K562 (cell line): ENCODE data around the gene PLXNA2. TPM values are rescaled to one million over a fixed set of nuclear protein-coding genes. Genes with fewer than 3 reads are reported as not detected.
A peak's percentile ranks its signal among the peaks of the same experiment; 100 is the strongest.

ENCODE experiments used
- ATAC-seq: fragments of 200-7000 bp; cut with Tn5 transposase; 3 replicates; pipeline ENCODE4 v1.9.1; 2020; ENCODE audit warnings: moderate library complexity
- BruUV-seq: library from RNA; stranded (reverse); fragments of 400-500 nt; replicated peaks from 2 replicates; lab custom pipeline; 2021; lab: Mats Ljungman, UMichigan
- CTCF ChIA-PET: fragments of 300-600 bp; formaldehyde crosslinking; extraction: SDS; loops from one replicate; lab custom pipeline; 2021; ENCODE audit warnings: low intra/inter-chr PET ratio; lab: Yijun Ruan, JAX
- POLR2A ChIA-PET: fragments of 300-600, 350-650 bp; sonication (Branson Sonifier 250); formaldehyde crosslinking; extraction: SDS; loops from one replicate; lab custom pipeline; 2021; ENCODE audit warnings: antibody characterized with exemption, inconsistent platforms; lab: Yijun Ruan, JAX
- DNase-seq, 4 experiments: peaks; one replicate each; pipeline versions ENCODE4 v3.0.0 to v3.0.0-alpha.2; 2011 to 2018; ENCODE audit warnings: low spot score in 3 of 4, mixed read lengths in 3 of 4; ENCODE audit errors: extremely low read depth in 1 of 4
- FAIRE-seq: peaks from 2 replicates; lab custom pipeline; 2011; peaks lifted over from hg19 to GRCh38; lab: Jason Lieb, UNC
- H2AFZ ChIP-seq: 2 replicates; pipeline ENCODE4 v1.6.0; 2011; ENCODE audit warnings: low read depth, low read length, control low read depth, inconsistent platforms
- H3K27ac ChIP-seq: fragments of 200-600 bp; 3 replicates; pipeline ENCODE4 v1.8.0; 2011; ENCODE audit warnings: low read depth, mild to moderate bottlenecking, control low read depth, inconsistent platforms, low read length, moderate library complexity, mixed read lengths; ENCODE audit errors: extremely low read depth
- H3K27me3 ChIP-seq, 2 experiments: fragments of 300-600 bp in 1 of 2; 2 replicates in 1 of 2; 3 replicates in 1 of 2; pipeline versions ENCODE4 v1.6.0 to v1.8.0; 2011; ENCODE audit warnings: inconsistent platforms in 2 of 2, low read length in 2 of 2, mild to moderate bottlenecking in 1 of 2, mixed read lengths in 1 of 2, moderate library complexity in 1 of 2; ENCODE audit not compliant: control insufficient read depth in 2 of 2, insufficient read depth in 2 of 2
- H3K36me3 ChIP-seq: fragments of 300-600 bp; 3 replicates; pipeline ENCODE4 v1.8.0; 2011; ENCODE audit warnings: mild to moderate bottlenecking, low read length, inconsistent platforms; ENCODE audit not compliant: control insufficient read depth, insufficient read depth
- H3K4me1 ChIP-seq, 2 experiments: fragments of 200-600 bp in 1 of 2; replicated peaks in 1 of 2; 2 replicates in 1 of 2; 3 replicates in 1 of 2; pipeline versions ENCODE4 v1.5.1 to v1.8.0; 2011; ENCODE audit warnings: inconsistent platforms in 2 of 2, low read length in 2 of 2, mild to moderate bottlenecking in 1 of 2, mixed read lengths in 1 of 2, moderate library complexity in 1 of 2; ENCODE audit not compliant: control insufficient read depth in 2 of 2, insufficient read depth in 2 of 2
- H3K4me2 ChIP-seq: 2 replicates; pipeline ENCODE4 v1.6.1; 2011; ENCODE audit warnings: low read length, control low read depth, inconsistent platforms, mixed read lengths; ENCODE audit not compliant: insufficient read depth
- H3K4me3 ChIP-seq: fragments of 200-600 bp; sonication (generic), shearing (Covaris generic); 2 replicates; pipeline ENCODE4 v1.5.1; 2016; ENCODE audit warnings: control low read depth, inconsistent platforms
- H3K79me2 ChIP-seq: fragments of 200-600 bp; 3 replicates; pipeline ENCODE4 v1.8.0; 2011; ENCODE audit warnings: low read length, inconsistent platforms; ENCODE audit not compliant: control insufficient read depth, insufficient read depth
- H3K9ac ChIP-seq, 2 experiments: 2 replicates each; pipeline versions ENCODE4 v1.6.0 to v1.6.1; 2011; ENCODE audit warnings: low read depth in 2 of 2, low read length in 2 of 2, control low read depth in 1 of 2, inconsistent platforms in 1 of 2, mild to moderate bottlenecking in 1 of 2, mixed read lengths in 1 of 2; ENCODE audit not compliant: insufficient read depth in 1 of 2
- H3K9me1 ChIP-seq: one replicate; pipeline ENCODE4 v1.6.0; 2011; ENCODE audit warnings: inconsistent platforms, mild to moderate bottlenecking, low read length, moderate library complexity; ENCODE audit not compliant: control insufficient read depth, insufficient read depth
- H3K9me3 ChIP-seq: replicated peaks from 2 replicates; pipeline ENCODE4 v1.5.1; 2011; ENCODE audit warnings: low read depth, low read length, inconsistent platforms; ENCODE audit not compliant: control insufficient read depth, insufficient read depth
- H4K20me1 ChIP-seq: replicated peaks from 2 replicates; pipeline ENCODE4 v1.6.1; 2011; ENCODE audit warnings: low read length, inconsistent platforms, mixed read lengths; ENCODE audit not compliant: control insufficient read depth, insufficient read depth
- CTCF ChIP-seq, 3 experiments: IDR thresholded peaks in 2 of 3; conservative IDR thresholded peaks in 1 of 3; 2 replicates each; pipeline ENCODE4 v1.5.1; 2011 to 2012; ENCODE audit warnings: low read length in 3 of 3, mild to moderate bottlenecking in 3 of 3, control low read depth in 2 of 3, improper control_type of control experiment in 1 of 3, inconsistent platforms in 1 of 3, low read depth in 1 of 3, mixed read lengths in 1 of 3, moderate library complexity in 1 of 3; ENCODE audit not compliant: insufficient read depth in 2 of 3
- HLTF ChIP-seq: fragments of 450-650 bp; IDR thresholded peaks from 2 replicates; pipeline ENCODE4 v1.6.1; 2016
- RAD21 ChIP-seq, 2 experiments: fragments of 250-450 bp in 1 of 2; fragments of 450-650 bp in 1 of 2; sonication (Bioruptor Pico) in 1 of 2; formaldehyde crosslinking in 1 of 2; IDR thresholded peaks in 1 of 2; conservative IDR thresholded peaks in 1 of 2; 2 replicates each; pipeline versions ENCODE4 v1.4.0 to v1.8.0; 2020 to 2022; ENCODE audit warnings: mild to moderate bottlenecking in 2 of 2, moderate library complexity in 1 of 2
- SMC3 ChIP-seq: conservative IDR thresholded peaks from 2 replicates; pipeline ENCODE4 v1.6.1; 2011; ENCODE audit warnings: low read depth, low read length, improper control_type of control experiment; ENCODE audit not compliant: insufficient read depth
- STAG1 ChIP-seq: sonication (generic); formaldehyde crosslinking; IDR thresholded peaks from 2 replicates; pipeline ENCODE4 v1.5.0; 2020; ENCODE audit warnings: missing genetic modification reagents, borderline replicate concordance
- WGBS: fragments of 100-300 bp; shearing (Covaris generic); methylation state at CpG from one replicate; pipeline ENCODE4 v1.1.6; 2016; ENCODE audit warnings: low coverage, mixed read lengths; ENCODE audit not compliant: insufficient coverage; ENCODE audit errors: missing lambda C conversion rate; 5-methylcytosine and 5-hydroxymethylcytosine counted together
- in situ Hi-C: fragments of 300-500 bp; cut with MboI; formaldehyde crosslinking; loops from 4 replicates; pipeline ENCODE4 v1.15.0; 2018; ENCODE audit warnings: inconsistent platforms, mixed read lengths
- intact Hi-C: fragments of 100-400 bp; cut with micrococcal nuclease; formaldehyde crosslinking; loops from 2 replicates; pipeline ENCODE4 v1.14.2; 2022
- polyA plus RNA-seq, 8 experiments: library from polyadenylated mRNA; depleted of rRNA in 4 of 8; stranded (reverse) in 5 of 8; unstranded in 3 of 8; fragments of >200 nt; fragmentation: Nextera tagmentation in 2 of 8; fragmentation: Illumina TruSeq in 1 of 8; extraction: Ambion mirVana in 2 of 8; extraction: Trizol in 1 of 8; gene quantifications; 2 replicates each; pipeline versions ENCODE4 v1.2.1 to v1.2.3, GENCODE V29; 2011 to 2014; ENCODE audit warnings: inconsistent platforms in 1 of 8, missing spikeins in 1 of 8
- total RNA-seq, 7 experiments: library from RNA; depleted of rRNA in 6 of 7; stranded (reverse); fragments of >200 nt in 6 of 7; fragmentation: Illumina TruSeq in 2 of 7; extraction: Trizol in 2 of 7; gene quantifications; 2 replicates each; pipeline versions ENCODE4 v1.2.1 to v1.2.3, GENCODE V29; 2011 to 2021; ENCODE audit warnings: low replicate concordance in 1 of 7
- TF ChIP-seq, protein P1 (sequence below): fragments of 200-800 bp; sonication (Bioruptor generic); IDR thresholded peaks from 2 replicates; pipeline ENCODE4 v1.6.1; 2016; ENCODE audit warnings: missing genetic modification characterization, missing compliant biosample characterization

The PLXNA2 gene
- total and polyA plus RNA-seq, 9 of the 15 experiments (the other 6 are each of a cell fraction or from before 2014, with no cell fraction given) = 0.01 to 1.3 (median 0.32) TPM

DNA sequence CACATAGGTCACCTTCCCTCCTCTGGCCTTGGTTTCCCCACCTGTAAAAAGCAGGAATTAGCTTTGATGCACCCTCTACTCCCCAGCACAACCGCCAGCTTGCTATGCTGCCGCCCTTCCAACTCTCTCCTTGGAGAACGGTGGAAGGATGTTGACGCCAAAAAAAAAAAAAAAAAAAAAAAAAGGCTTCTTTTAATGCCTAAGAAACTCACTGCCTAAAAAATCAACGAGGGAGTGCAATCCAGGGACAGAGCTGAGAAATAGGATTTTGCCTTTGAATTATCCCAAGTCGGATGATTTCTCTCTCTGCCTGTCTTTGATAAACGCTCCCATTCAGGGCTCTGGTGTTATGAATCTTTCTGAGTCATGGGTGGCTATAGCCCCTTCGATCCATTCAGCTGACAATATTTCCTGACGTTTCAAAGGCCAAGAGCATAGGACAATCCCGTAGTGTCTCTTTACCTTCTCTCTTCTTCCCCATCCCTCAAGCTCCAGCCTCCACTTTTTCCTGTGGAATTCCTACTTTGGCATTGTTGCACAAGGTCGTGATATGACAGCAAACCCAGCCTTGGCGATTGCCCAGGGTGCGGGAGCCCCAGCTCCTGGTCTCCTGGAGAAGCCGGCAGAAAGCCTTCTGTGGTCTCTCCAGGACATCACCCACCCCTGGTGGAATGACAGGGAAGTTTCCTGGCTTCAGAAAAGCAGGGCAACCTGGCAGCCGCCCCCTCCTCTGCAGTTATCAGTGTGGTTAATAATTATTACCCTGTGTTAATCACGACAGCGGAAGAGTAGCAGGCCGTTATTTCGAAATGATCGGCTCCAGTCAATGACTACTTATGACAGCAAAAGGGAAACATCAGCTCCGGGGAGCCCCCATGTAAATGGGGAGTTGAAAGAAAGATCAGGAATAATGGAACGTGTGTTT is 8.0 kb upstream of the PLXNA2 start:
- ChIA-PET POLR2A (interaction anchor here (0.6 to 1.1 kb wide), 2 partner anchors 61 to 107 kb away, joined by 3 read pairs; no protein-coding TSS in a partner anchor), CTCF (interaction anchor here (0.6 kb wide), 3 partner anchors 117 to 1080 kb away, joined by 3 to 6 read pairs (median 3); no protein-coding TSS in a partner anchor)
- ATAC-seq (peak; percentile 79), FAIRE-seq (no peak), DNase-seq (peak; percentile 38 to 59 (median 55))
- Histone ChIP-seq H3K36me3 (no peaks in the 10 kb centered on the region), H3K9me3 (no peaks in the 10 kb centered on the region), H4K20me1 (no peaks in the 10 kb centered on the region), H3K79me2 (no peaks in the 10 kb centered on the region), H3K27me3 (peaks cover 36 to 47% of the 10 kb centered on the region in 2 experiments), H3K27ac (no peak overlapping the region), H2AFZ (no peak overlapping the region), H3K4me3 (no peak overlapping the region), H3K9ac (no peak overlapping the region), H3K9me1 (no peaks in the 10 kb centered on the region), H3K4me2 (no peak overlapping the region), H3K4me1 (no peaks in the 10 kb centered on the region)
- in situ Hi-C loops = no loop called here
- intact Hi-C loops = loop anchor here (10.0 kb wide), 1 partner anchor 203 kb away; no protein-coding TSS in a partner anchor
- WGBS = under 1% methylated on average over 22 of the region's 22 CpGs
- no TSS peak for BruUV-seq
- TF ChIP-seq HLTF (no peak), SMC3 (peak; percentile 29; the same call in 1 of the 2 replicates), CTCF (IDR thresholded peaks at IDR 0.05 in 2 of 3, conservative IDR thresholded peaks at IDR 0.05 in 1 of 3; ENCODE audit: insufficient read depth in 2 of 3, low read depth in 1 of 3, low read length in 3 of 3) (peak; percentile 53 to 55 (median 55); a peak in 4 of 6 replicates), STAG1 (CRISPR knock-in tag) (peak; percentile 50; the same call in 1 of the 2 replicates), RAD21 (CRISPR knock-in tag; conservative IDR thresholded peaks at IDR 0.05 in 1 of 2, IDR thresholded peaks at IDR 0.05 in 1 of 2) (peak; percentile 19 to 60; a peak in 2 of 4 replicates)
- TF ChIP-seq, protein P1, sequence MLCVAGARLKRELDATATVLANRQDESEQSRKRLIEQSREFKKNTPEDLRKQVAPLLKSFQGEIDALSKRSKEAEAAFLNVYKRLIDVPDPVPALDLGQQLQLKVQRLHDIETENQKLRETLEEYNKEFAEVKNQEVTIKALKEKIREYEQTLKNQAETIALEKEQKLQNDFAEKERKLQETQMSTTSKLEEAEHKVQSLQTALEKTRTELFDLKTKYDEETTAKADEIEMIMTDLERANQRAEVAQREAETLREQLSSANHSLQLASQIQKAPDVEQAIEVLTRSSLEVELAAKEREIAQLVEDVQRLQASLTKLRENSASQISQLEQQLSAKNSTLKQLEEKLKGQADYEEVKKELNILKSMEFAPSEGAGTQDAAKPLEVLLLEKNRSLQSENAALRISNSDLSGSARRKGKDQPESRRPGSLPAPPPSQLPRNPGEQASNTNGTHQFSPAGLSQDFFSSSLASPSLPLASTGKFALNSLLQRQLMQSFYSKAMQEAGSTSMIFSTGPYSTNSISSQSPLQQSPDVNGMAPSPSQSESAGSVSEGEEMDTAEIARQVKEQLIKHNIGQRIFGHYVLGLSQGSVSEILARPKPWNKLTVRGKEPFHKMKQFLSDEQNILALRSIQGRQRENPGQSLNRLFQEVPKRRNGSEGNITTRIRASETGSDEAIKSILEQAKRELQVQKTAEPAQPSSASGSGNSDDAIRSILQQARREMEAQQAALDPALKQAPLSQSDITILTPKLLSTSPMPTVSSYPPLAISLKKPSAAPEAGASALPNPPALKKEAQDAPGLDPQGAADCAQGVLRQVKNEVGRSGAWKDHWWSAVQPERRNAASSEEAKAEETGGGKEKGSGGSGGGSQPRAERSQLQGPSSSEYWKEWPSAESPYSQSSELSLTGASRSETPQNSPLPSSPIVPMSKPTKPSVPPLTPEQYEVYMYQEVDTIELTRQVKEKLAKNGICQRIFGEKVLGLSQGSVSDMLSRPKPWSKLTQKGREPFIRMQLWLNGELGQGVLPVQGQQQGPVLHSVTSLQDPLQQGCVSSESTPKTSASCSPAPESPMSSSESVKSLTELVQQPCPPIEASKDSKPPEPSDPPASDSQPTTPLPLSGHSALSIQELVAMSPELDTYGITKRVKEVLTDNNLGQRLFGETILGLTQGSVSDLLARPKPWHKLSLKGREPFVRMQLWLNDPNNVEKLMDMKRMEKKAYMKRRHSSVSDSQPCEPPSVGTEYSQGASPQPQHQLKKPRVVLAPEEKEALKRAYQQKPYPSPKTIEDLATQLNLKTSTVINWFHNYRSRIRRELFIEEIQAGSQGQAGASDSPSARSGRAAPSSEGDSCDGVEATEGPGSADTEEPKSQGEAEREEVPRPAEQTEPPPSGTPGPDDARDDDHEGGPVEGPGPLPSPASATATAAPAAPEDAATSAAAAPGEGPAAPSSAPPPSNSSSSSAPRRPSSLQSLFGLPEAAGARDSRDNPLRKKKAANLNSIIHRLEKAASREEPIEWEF (CRISPR knock-in tag) = no peak
